Stimulated activated CD4-positive, alpha-beta T cell treated with anti-CD3 and anti-CD28 coated beads, Interleukin-1b, Interleukin-23, amount 100 ng/mL, for 4 hours (primary cell): Measurements from ENCODE around the gene RERG.
A peak's percentile ranks its signal among the peaks of the same experiment; 100 is the strongest.
"Not testable (repeated sequence)": the region's sequence is repeated elsewhere in the genome, so short reads cannot be mapped to it uniquely, and the experiment has no call there.

Experiments used
- DNase-seq, 2 donors: peaks; one replicate each; pipeline ENCODE4 v3.0.0-alpha.2; 2020; ENCODE audit warnings: low read depth in 2 of 2

RERG gene

DNA sequence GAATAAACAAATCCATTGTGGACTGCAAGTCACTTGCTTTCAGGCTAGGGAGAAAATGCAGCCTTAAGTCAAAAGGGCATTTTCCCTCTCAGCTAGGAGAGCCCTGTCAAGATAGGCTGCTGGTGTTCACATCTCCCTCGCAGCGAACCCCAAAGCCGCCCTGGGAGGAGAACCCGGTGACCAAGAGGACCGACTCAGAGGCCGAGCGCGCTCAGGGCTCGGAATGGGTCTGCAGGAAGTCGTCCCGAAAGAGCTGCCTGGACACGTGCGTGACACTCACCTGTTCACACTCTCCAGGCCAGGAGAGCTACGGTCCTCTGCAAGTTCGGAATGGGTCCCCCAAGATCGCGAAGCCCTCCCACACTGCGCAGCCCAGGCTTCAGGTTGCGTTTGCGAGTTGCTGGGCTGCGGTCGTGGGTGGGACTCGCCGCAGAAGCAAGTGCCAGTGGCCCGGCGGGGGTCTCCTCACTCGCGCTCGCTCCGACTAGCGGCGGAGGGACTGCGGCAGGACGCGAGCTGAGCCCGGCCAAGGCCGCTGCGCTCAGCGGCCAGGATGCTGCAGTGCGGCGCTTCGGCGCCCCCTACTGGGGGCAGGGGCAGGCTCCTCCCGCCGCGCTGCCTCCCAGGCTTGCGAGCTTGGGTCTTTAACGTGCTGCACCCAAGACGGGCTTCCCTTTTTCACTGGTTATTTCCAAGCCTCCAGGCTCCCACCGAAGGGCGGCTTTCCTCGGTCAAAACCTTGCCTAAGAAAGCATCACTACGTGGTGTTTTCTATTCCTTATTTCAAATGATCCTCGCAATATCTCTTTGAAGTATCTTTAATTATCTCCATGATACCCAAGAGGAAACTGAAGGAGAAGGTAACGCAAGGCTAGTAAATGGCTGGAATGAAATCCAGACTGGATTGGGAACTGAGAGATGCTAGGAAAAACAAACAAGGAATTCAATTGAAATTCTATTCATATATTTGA, at the start of gene RERG:
RERG (minus strand) TSS at position 503 of the 971 bp plus-strand sequence. CDS start 3,928 bp downstream, outside the sequence.
- peak; percentile 54 to 76 for DNase-seq

DNA sequence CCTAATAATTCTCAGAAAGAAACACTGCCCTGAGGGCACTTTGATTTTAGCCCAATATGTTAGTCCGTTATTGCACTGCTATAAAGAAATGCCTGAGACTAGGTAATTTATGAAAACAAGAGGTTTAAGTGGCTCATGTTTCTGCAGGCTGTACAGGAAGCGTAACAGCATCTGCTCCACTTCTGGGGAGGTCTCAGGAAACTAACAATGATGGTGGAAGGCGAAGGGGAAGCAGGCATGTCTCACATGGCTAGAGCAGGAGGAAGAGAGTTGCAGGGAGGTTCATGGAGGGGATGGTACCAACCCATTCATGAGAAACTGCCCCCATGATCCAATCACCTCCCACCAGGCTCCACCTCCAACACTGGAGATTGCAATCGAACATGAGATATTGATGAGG, 49.4 kb upstream of the RERG start:
- no peak for DNase-seq

- peak; percentile 0 to 8 for DNase-seq
These were observed 47.8 kb upstream of the RERG start for GRCh38 chr12:15268927-15269552.

DNA sequence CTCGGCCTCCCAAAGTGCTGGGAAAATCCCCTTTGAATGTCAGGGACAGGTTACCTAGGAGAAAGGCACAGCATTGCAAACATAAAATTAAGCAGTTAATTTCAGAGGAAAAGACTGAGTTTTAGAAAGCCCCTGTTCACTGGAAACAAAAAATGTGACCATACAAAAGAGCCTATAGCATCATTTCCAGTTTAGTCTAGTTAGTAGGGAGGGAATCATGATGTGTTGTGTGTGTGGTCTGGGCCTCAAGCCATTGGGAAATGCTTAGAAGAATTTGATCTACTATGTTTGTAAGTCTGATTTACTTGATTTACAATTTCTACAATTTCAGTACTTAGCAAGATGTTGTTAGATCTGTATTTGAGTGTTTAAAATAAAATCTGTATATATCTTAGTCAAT, 47.1 kb upstream of the RERG start:
- DNase-seq = no peak

DNA sequence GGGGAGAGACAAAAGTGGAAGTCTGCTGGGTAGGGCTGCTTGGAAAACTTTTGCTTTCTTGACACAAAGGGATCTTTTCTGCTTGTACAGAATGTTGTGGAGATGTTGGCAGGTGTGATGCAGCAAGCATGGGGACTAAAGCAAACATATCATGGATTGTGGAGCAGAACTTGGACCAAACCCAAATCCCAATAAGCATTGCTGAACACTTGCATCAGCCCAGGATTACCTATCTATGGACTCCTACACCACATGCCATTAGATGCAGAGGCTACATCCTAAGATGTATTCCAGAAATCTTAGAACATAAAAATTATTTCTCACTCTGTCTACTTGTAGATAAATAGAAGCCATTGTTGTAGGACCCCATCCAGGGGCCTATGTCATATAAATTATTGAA, 44.7 kb upstream of the RERG start:
- no peak for DNase-seq

DNA sequence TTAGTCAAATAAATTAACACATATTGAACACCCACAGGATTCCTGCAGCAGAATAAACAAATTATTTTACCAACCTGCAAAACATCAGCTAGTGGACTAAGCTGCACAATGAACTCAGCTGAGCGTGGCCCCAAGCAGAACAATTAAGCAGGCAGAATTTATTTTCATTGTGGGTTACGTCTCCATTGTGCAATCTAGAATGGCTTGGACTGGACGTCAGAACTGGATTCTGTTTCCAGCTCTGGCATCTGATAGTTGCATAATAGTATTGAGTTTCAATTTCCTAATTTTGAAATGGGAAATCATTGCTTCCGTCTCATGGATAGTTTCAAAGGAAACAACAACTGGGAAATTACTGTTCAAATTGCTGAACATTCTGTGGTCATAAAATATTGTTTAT, 35.5 kb upstream of the RERG start:
- DNase-seq = no peak

- DNase-seq = no peak
These were observed 32.8 kb upstream of the RERG start for GRCh38 chr12:15253990-15254389.

DNA sequence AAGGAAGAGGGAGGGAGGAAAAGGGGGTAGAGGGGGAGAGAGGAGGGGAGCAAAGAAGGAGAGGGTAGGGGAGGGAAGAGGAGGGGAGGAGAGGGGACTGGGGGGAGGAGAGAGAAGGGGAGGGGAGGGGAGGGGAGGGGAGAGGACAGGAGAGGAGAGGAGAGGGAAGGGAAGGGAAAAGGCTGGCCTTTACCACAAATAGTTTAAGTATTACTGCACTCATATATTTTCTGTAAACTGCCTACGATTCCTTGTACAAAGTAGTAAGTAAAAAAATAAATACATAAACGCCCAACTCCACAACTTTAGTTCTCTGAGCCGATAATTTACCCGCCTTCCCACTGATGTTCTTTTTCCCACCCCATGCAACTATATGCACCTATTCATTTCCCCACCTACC, 23.7 kb upstream of the RERG start:
- DNase-seq = no peak

DNA sequence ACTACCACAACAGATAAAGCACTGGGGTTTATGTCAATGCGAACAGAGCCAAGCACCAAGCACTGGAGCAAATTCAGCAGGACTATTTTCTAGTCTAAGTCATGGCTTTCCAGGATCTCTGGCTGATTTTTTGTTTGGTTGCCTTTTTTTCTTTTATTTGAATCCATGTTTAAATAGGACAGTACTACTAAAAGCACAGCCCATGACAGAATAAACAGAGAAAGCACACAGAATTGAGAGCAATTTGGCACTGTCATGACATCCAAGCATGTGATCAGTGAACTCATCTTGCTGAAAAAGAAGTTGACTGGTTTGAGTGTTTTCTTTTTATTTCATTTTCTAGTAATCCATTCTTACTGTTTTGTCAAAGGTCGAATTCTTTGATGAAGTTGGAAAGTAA, 23.1 kb upstream of the RERG start:
- DNase-seq = no peak

DNA sequence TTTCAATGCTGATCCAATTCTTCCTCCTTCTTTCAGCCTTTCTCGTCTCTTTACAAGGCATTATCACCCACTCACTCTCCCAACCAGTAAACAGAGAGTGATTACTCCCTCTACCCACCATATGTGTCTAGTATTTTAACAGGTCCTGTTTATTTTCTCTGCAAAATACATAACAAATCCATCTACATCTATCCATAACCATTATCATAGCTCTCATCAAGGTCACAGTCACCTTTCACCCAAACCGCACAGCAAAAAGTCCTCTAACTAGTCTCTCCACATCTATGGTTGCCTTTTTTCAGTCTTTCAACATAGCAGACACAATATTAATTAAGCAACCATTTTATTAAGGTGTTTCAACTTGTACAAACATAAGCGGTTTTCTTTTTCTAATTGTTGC, 21.9 kb upstream of the RERG start:
- DNase-seq = no peak

GRCh38 chr12:15240898-15241297, 19.7 kb upstream of the RERG start:
- DNase-seq = no peak

- DNase-seq = no peak
These were observed 13.3 kb upstream of the RERG start for GRCh38 chr12:15234508-15234907.

DNA sequence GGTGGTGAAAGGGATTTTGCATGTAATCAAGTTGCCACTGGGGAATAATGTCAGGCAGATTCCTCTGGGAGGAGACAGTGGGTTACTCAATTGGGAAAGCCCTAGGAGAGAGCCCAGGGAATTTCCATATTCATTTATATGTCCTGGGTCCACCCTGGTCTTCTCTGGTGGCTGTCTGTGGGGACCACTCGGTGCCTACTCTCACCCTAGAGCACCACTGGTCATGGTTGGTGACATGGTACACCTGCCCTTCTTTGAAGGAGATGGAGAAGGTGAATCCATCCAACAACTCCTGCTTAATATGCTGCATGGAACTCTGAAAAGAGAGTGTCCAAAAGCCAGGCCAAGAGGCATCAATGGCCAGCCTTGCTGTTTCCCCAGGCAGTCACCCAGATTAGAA, 12.8 kb upstream of the RERG start:
- DNase-seq = no peak

GRCh38 chr12:15232959-15233358, 11.7 kb upstream of the RERG start:
- no peak for DNase-seq

- no peak for DNase-seq
These were observed 10.3 kb upstream of the RERG start for GRCh38 chr12:15231493-15231892.

- DNase-seq = no peak
These were observed 9.5 kb upstream of the RERG start for GRCh38 chr12:15230751-15231150.

GRCh38 chr12:15230137-15230536, 8.9 kb upstream of the RERG start:
- no peak for DNase-seq

DNA sequence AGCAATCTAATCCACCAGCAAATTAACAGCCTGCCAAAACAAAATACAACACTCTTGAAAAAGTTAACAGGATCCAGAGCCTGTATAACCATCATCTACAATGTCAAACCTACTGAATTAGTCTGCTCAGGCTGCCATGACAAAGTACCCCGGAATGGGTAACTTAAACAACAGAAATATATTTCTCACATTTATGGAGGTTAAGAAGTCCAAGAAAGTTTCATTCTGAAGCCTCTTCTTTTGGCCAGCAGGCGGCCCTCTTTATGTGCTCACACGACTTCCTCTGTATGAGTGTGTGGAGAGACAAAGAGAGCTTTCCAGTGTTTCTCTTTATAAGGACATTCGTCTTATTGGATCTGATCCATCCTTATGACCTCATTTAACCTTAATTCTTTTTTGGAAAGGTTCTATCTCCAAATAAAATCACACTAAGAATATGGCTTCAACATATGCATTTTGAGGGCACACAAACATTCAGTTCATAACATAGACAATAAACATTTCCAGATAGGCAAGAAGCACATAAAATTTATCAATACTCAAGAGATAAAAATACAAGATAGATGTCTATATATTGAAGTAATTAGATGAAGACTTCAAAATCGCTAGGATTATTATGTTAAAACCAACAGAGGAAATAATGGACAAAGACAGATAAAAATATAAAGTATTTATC, 5.9 kb upstream of the RERG start:
- peak in 1 of 2 donors; percentile 1 for DNase-seq

DNA sequence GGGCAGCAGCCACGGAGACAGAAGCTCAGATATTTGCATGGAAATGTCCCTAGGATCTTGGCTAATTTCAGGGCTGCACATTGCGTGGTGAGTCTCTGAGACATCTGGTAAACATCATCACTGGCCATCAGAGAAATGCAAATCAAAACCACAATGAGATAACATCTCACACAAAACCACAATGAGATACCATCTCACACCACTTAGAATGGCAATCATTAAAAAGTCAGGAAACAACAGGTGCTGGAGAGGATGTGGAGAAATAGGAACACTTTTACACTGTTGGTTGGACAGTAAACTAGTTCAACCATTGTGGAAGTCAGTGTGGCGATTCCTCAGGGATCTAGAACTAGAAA, 4.6 kb upstream of the RERG start:
- DNase-seq = not testable (repeated sequence)

DNA sequence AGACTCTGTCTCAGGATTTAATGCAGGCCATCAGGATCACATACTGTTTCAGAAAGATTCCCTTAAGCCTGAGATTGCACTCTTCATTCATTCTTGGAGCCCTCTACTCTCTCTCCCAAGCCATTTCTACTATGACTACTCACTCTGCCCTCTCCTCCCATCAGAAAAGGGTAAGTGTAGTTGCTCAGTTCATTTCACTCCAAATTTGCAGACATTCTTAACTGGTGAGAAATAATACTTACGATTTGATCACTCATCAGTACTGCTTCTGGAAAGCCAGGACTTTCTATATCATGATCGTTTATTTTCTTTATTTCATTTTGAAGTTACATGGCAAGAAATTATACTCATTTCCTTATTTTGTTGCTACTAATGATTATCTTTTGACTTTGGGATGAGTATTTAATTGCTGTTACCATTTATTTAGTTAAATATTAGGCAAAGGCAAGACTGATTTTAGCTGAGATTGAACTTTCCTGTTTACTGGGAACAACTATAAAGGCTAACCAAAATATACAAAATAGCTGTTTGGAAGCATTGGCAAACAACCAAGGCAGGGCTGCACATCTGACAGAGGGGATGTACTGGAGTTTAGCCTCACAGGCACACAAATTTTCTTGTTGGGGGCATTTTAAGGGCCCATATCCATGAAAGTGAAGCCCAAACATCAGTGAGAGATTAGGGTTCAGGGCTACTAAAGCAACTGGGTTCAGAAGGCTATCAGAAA, 4.1 kb upstream of the RERG start:
- DNase-seq = no peak

- no peak for DNase-seq
These were observed 1.0 kb upstream of the RERG start for GRCh38 chr12:15222219-15222618.

DNA sequence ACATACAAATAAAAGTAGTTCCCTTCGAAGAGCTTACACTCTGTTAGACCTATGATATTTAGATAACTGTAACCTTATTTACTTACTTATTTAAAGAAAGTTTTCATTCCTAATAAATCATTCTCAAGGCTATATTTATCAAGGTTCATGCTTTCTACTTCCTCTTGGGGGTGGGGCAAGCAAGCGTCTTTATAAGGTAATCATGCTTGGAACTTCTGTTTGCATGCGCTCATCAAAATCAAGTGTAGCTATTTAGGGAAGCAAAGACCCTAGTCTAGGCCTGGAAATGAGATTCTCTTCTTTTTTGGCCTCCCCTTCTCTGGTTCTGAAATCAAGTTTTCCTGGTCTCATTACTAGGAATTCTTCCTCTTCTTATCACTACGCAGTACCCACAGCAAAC, 766 bp downstream of the RERG start:
- DNase-seq = no peak
